GM12873 (cell line): ENCODE measurements around the gene MED25.

ENCODE experiments used
- CTCF ChIP-seq: IDR thresholded peaks from 2 replicates; pipeline ENCODE4 v1.5.1; 2012; ENCODE audit warnings: low read depth, mild to moderate bottlenecking, moderate library complexity, low read length, control low read depth; ENCODE audit not compliant: insufficient read depth; ENCODE audit errors: missing control alignments

MED25 gene

GRCh38 chr19:49776371-49776764 lies 41.7 kb upstream of the MED25 start:
- TF ChIP-seq CTCF: no peak

GRCh38 chr19:49779731-49780555 lies 38.1 kb upstream of the MED25 start:
- no peak for TF ChIP-seq CTCF

GRCh38 chr19:49780861-49781260 lies 37.2 kb upstream of the MED25 start:
- no peak for TF ChIP-seq CTCF

- no peak for TF ChIP-seq CTCF
Observed at GRCh38 chr19:49781394-49781793, 36.7 kb upstream of the MED25 start.

- TF ChIP-seq CTCF: no peak
Observed at GRCh38 chr19:49782515-49782914, 35.6 kb upstream of the MED25 start.

GRCh38 chr19:49786376-49786820 lies 31.7 kb upstream of the MED25 start:
- no peak for TF ChIP-seq CTCF

GRCh38 chr19:49787746-49788145 lies 30.3 kb upstream of the MED25 start:
- no peak for TF ChIP-seq CTCF
